D721Med (cell line): ENCODE data around the gene VANGL1.
A peak's percentile ranks its signal among the peaks of the same experiment; 100 is the strongest.
"Not testable (repeated sequence)": the region's sequence is repeated elsewhere in the genome, so short reads cannot be mapped to it uniquely, and the experiment has no call there.

ENCODE experiments used
- DNase-seq: peaks from one replicate; pipeline ENCODE4 v3.0.0; 2011; ENCODE audit warnings: low spot score; ENCODE audit not compliant: insufficient read length
- FAIRE-seq: peaks from 2 replicates; lab custom pipeline; 2011; peaks lifted over from hg19 to GRCh38; lab: Jason Lieb, UNC
- CTCF ChIP-seq: IDR thresholded peaks from 2 replicates; pipeline ENCODE4 v1.5.1; 2012; ENCODE audit warnings: mild to moderate bottlenecking, control low read depth; ENCODE audit not compliant: insufficient read depth; ENCODE audit errors: missing control alignments

Gene VANGL1

GRCh38 chr1:115630342-115630741 is 11.4 kb upstream of the VANGL1 start:
- FAIRE-seq (no peak), DNase-seq (no peak)
- TF ChIP-seq CTCF: no peak

GRCh38 chr1:115632251-115633026 is 9.3 kb upstream of the VANGL1 start:
- TF ChIP-seq CTCF: no peak
- DNase-seq (no peak), FAIRE-seq (no peak)

- not testable (repeated sequence) for FAIRE-seq, DNase-seq
Measured at GRCh38 chr1:115633606-115634005, 8.2 kb upstream of the VANGL1 start.

GRCh38 chr1:115637247-115637646 is 4.5 kb upstream of the VANGL1 start:
- FAIRE-seq, DNase-seq: not testable (repeated sequence)

GRCh38 chr1:115640384-115640783 is 1.4 kb upstream of the VANGL1 start:
- FAIRE-seq (no peak), DNase-seq (no peak)
- no peak for TF ChIP-seq CTCF

- FAIRE-seq (no peak), DNase-seq (peak; percentile 31)
- no peak for TF ChIP-seq CTCF
Measured at GRCh38 chr1:115642168-115643072, 650 bp downstream of the VANGL1 start.

- no peak for TF ChIP-seq CTCF
- FAIRE-seq (no peak), DNase-seq (no peak)
Measured at GRCh38 chr1:115643225-115643624, 1.5 kb downstream of the VANGL1 start.

GRCh38 chr1:115643666-115644065 is 1.9 kb downstream of the VANGL1 start:
- DNase-seq (no peak), FAIRE-seq (no peak)
- TF ChIP-seq CTCF: no peak
